T-helper 1 cell treated with Interleukin-12 subunit alpha and Interleukin-12 subunit beta and Interleukin-4 antibody, amounts not matched to agents 30 μg/mL and 1 μg/mL, for 36 hours (primary cell): ENCODE measurements around the gene HSP90AA1.
"Not testable (repeated sequence)": the region's sequence is repeated elsewhere in the genome, so short reads cannot be mapped to it uniquely, and the experiment has no call there.

ENCODE experiments used
- H3K27ac Mint-ChIP-seq: one replicate; pipeline ENCODE4 v1.8.0; 2021; ENCODE audit warnings: mild to moderate bottlenecking, mixed read lengths
- H3K27me3 Mint-ChIP-seq: one replicate; pipeline ENCODE4 v1.8.0; 2021; ENCODE audit warnings: low read depth, mixed read lengths
- H3K36me3 Mint-ChIP-seq: one replicate; pipeline ENCODE4 v1.8.0; 2021; ENCODE audit warnings: low read depth, mixed read lengths
- H3K4me1 Mint-ChIP-seq: one replicate; pipeline ENCODE4 v1.8.0; 2021; ENCODE audit warnings: low read depth, mixed read lengths
- H3K4me3 Mint-ChIP-seq: one replicate; pipeline ENCODE4 v1.8.0; 2021; ENCODE audit warnings: mild to moderate bottlenecking, moderate library complexity, mixed read lengths
- H3K9me3 Mint-ChIP-seq: one replicate; pipeline ENCODE4 v1.8.0; 2021; ENCODE audit warnings: mixed read lengths

HSP90AA1 gene

GRCh38 chr14:102064590-102064989 is 22.3 kb downstream of the HSP90AA1 start:
- H3K9me3 Mint-ChIP-seq, H3K27me3 Mint-ChIP-seq, H3K27ac Mint-ChIP-seq, H3K4me3 Mint-ChIP-seq, H3K36me3 Mint-ChIP-seq, H3K4me1 Mint-ChIP-seq: not testable (repeated sequence)

GRCh38 chr14:102063808-102064429 is 22.9 kb downstream of the HSP90AA1 start:
- Mint-ChIP-seq H3K4me3 (no peak overlapping the region), H3K36me3 (no peaks in the 10 kb centered on the region), H3K27ac (no peak overlapping the region), H3K27me3 (no peaks in the 10 kb centered on the region), H3K4me1 (peaks cover 3% of the 10 kb centered on the region), H3K9me3 (no peaks in the 10 kb centered on the region)

- H3K27me3 Mint-ChIP-seq: no peaks in the 10 kb centered on the region
- H3K4me1 Mint-ChIP-seq: peaks cover 4% of the 10 kb centered on the region
- H3K9me3 Mint-ChIP-seq: no peaks in the 10 kb centered on the region
- no peak overlapping the region for H3K27ac Mint-ChIP-seq
- no peaks in the 10 kb centered on the region for H3K36me3 Mint-ChIP-seq
- no peak overlapping the region for H3K4me3 Mint-ChIP-seq
These were observed 23.6 kb downstream of the HSP90AA1 start for GRCh38 chr14:102063109-102063807.

- H3K4me1 Mint-ChIP-seq: peaks cover 2% of the 10 kb centered on the region
- no peak overlapping the region for H3K4me3 Mint-ChIP-seq
- H3K27ac Mint-ChIP-seq: no peak overlapping the region
- no peaks in the 10 kb centered on the region for H3K27me3 Mint-ChIP-seq
- no peaks in the 10 kb centered on the region for H3K9me3 Mint-ChIP-seq
- H3K36me3 Mint-ChIP-seq: peaks cover 13% of the 10 kb centered on the region
These were observed 27.9 kb downstream of the HSP90AA1 start for GRCh38 chr14:102058961-102059360.

- Mint-ChIP-seq H3K27ac (no peak overlapping the region), H3K4me3 (no peak overlapping the region), H3K36me3 (peaks cover 13% of the 10 kb centered on the region), H3K9me3 (no peaks in the 10 kb centered on the region), H3K27me3 (no peaks in the 10 kb centered on the region), H3K4me1 (peaks cover 2% of the 10 kb centered on the region)
These were observed 28.7 kb downstream of the HSP90AA1 start for GRCh38 chr14:102058146-102058545.

- H3K4me3 Mint-ChIP-seq: no peak overlapping the region
- peak overlapping the region; percentile 51 for H3K27ac Mint-ChIP-seq
These were observed 29.2 kb downstream of the HSP90AA1 start for GRCh38 chr14:102057480-102058114.

GRCh38 chr14:102056694-102057442 is 30.0 kb downstream of the HSP90AA1 start:
- H3K27me3 Mint-ChIP-seq: no peaks in the 10 kb centered on the region
- H3K27ac Mint-ChIP-seq: no peak overlapping the region
- H3K36me3 Mint-ChIP-seq: peaks cover 16% of the 10 kb centered on the region
- no peak overlapping the region for H3K4me3 Mint-ChIP-seq
- no peaks in the 10 kb centered on the region for H3K9me3 Mint-ChIP-seq
- peaks cover 2% of the 10 kb centered on the region for H3K4me1 Mint-ChIP-seq

More at GRCh38 chr14:102057480-102058114, 29.2 kb downstream of the HSP90AA1 start:
- Mint-ChIP-seq H3K9me3 (no peaks in the 10 kb centered on the region), H3K27me3 (no peaks in the 10 kb centered on the region), H3K36me3 (peaks cover 15% of the 10 kb centered on the region), H3K4me1 (peaks cover 2% of the 10 kb centered on the region)

GRCh38 chr14:102055181-102055901 is 31.5 kb downstream of the HSP90AA1 start:
- H3K27me3 Mint-ChIP-seq: no peaks in the 10 kb centered on the region
- peaks cover 18% of the 10 kb centered on the region for H3K36me3 Mint-ChIP-seq
- H3K4me1 Mint-ChIP-seq: peaks cover 2% of the 10 kb centered on the region
- no peak overlapping the region for H3K4me3 Mint-ChIP-seq
- no peaks in the 10 kb centered on the region for H3K9me3 Mint-ChIP-seq
- H3K27ac Mint-ChIP-seq: peak overlapping the region; percentile 6

GRCh38 chr14:102052522-102052921 is 34.3 kb downstream of the HSP90AA1 start:
- no peaks in the 10 kb centered on the region for H3K27me3 Mint-ChIP-seq
- H3K4me1 Mint-ChIP-seq: no peaks in the 10 kb centered on the region
- H3K27ac Mint-ChIP-seq: no peak overlapping the region
- H3K9me3 Mint-ChIP-seq: no peaks in the 10 kb centered on the region
- H3K4me3 Mint-ChIP-seq: no peak overlapping the region
- peaks cover 28% of the 10 kb centered on the region for H3K36me3 Mint-ChIP-seq

- Mint-ChIP-seq H3K9me3 (no peaks in the 10 kb centered on the region), H3K36me3 (peaks cover 26% of the 10 kb centered on the region), H3K4me1 (no peaks in the 10 kb centered on the region), H3K4me3 (no peak overlapping the region), H3K27me3 (no peaks in the 10 kb centered on the region), H3K27ac (no peak overlapping the region)
These were observed 36.2 kb downstream of the HSP90AA1 start for GRCh38 chr14:102050625-102051024.

GRCh38 chr14:102050026-102050405 is 36.8 kb downstream of the HSP90AA1 start:
- Mint-ChIP-seq H3K4me1 (no peaks in the 10 kb centered on the region), H3K9me3 (no peaks in the 10 kb centered on the region), H3K27me3 (no peaks in the 10 kb centered on the region), H3K27ac (no peak overlapping the region), H3K4me3 (no peak overlapping the region), H3K36me3 (peaks cover 23% of the 10 kb centered on the region)

GRCh38 chr14:102049258-102050025 is 37.4 kb downstream of the HSP90AA1 start:
- H3K27me3 Mint-ChIP-seq: no peaks in the 10 kb centered on the region
- H3K9me3 Mint-ChIP-seq: no peaks in the 10 kb centered on the region
- no peak overlapping the region for H3K27ac Mint-ChIP-seq
- no peaks in the 10 kb centered on the region for H3K4me1 Mint-ChIP-seq
- no peak overlapping the region for H3K4me3 Mint-ChIP-seq
- H3K36me3 Mint-ChIP-seq: peaks cover 25% of the 10 kb centered on the region

- no peaks in the 10 kb centered on the region for H3K4me1 Mint-ChIP-seq
- no peak overlapping the region for H3K27ac Mint-ChIP-seq
- H3K27me3 Mint-ChIP-seq: no peaks in the 10 kb centered on the region
- peaks cover 39% of the 10 kb centered on the region for H3K36me3 Mint-ChIP-seq
- H3K4me3 Mint-ChIP-seq: no peak overlapping the region
- no peaks in the 10 kb centered on the region for H3K9me3 Mint-ChIP-seq
These were observed 38.9 kb downstream of the HSP90AA1 start for GRCh38 chr14:102047808-102048540.
